Measurements from ENCODE around the gene OR10A3.

Gene OR10A3

GRCh38 chr11:7901319-7901854, 40.1 kb downstream of the OR10A3 start:
- no peak overlapping the region for H4K8ac ChIP-seq (ENCODE audit: low read depth, low read length)
- peaks cover 0 to 4% of the 10 kb centered on the region in 2 donors for H3K36me3 ChIP-seq (replicated peaks in 1 of 2; ENCODE audit: control insufficient read depth in 2 of 2, insufficient read depth in 2 of 2, low read length in 2 of 2)
- H2AFZ ChIP-seq (ENCODE audit: low read length), result no peak overlapping the region
- no peak overlapping the region for H3K4me2 ChIP-seq (ENCODE audit: insufficient read depth, low read length, poor library complexity, severe bottlenecking)
- no peak overlapping the region for H3K9ac ChIP-seq (ENCODE audit: low read depth, low read length, poor library complexity)
- DNase-seq (ENCODE audit: low spot score), result no peak
- H3K27ac ChIP-seq (replicated peaks; ENCODE audit: low read length), result no peak overlapping the region
- H3K18ac ChIP-seq (ENCODE audit: low read length), result no peak overlapping the region
- no peak overlapping the region for H2BK12ac ChIP-seq (ENCODE audit: low read length)
- no peak overlapping the region for H4K91ac ChIP-seq (ENCODE audit: low read depth, low read length, poor library complexity)
- H3K23ac ChIP-seq (ENCODE audit: low read depth, low read length, poor library complexity), result no peak overlapping the region
- no peak overlapping the region for H3K14ac ChIP-seq (ENCODE audit: low read length)
- no peaks in the 10 kb centered on the region for H3K27me3 ChIP-seq (ENCODE audit: control insufficient read depth in 3 of 3, insufficient read depth in 3 of 3, low read depth in 1 of 3, low read length in 3 of 3)
- no peak overlapping the region for H2BK15ac ChIP-seq (ENCODE audit: low read length)
- H2AK5ac ChIP-seq (ENCODE audit: low read depth, low read length), result no peak overlapping the region
- peaks cover 9 to 13% of the 10 kb centered on the region in 2 donors for H3K4me1 ChIP-seq (ENCODE audit: control insufficient read depth in 2 of 2, insufficient read depth in 1 of 2, low read depth in 1 of 2, low read length in 2 of 2)
- peaks cover 0 to 9% of the 10 kb centered on the region in 2 donors for H3K9me3 ChIP-seq (replicated peaks in 1 of 2; ENCODE audit: control insufficient read depth in 2 of 2, insufficient read depth in 1 of 2, low read depth in 1 of 2, low read length in 2 of 2)
- H3K4ac ChIP-seq (ENCODE audit: low read length), result no peak overlapping the region
- no peak overlapping the region for H2BK120ac ChIP-seq (ENCODE audit: low read depth, low read length)
- WGBS, 2 donors (ENCODE audit: extremely low coverage in 2 of 2, insufficient read length in 2 of 2, insufficient replicate concordance in 1 of 2), result no CpG with 5 or more reads among the region's 3 CpGs
- no peak overlapping the region for H2BK5ac ChIP-seq (ENCODE audit: low read length)
- H3K79me1 ChIP-seq (ENCODE audit: low read depth, low read length), result no peaks in the 10 kb centered on the region
- H3K4me3 ChIP-seq (ENCODE audit: low read length in 2 of 2), result no peak overlapping the region

GRCh38 chr11:7900686-7901085, 40.8 kb downstream of the OR10A3 start:
- H3K27me3 ChIP-seq (ENCODE audit: control insufficient read depth in 3 of 3, insufficient read depth in 3 of 3, low read depth in 1 of 3, low read length in 3 of 3), result no peaks in the 10 kb centered on the region
- H3K27ac ChIP-seq (replicated peaks; ENCODE audit: low read length), result no peak overlapping the region
- WGBS, 2 donors (ENCODE audit: extremely low coverage in 2 of 2, insufficient read length in 2 of 2, insufficient replicate concordance in 1 of 2), result no CpG with 5 or more reads among the region's 4 CpGs
- no peak overlapping the region for H3K23ac ChIP-seq (ENCODE audit: low read depth, low read length, poor library complexity)
- H2BK120ac ChIP-seq (ENCODE audit: low read depth, low read length), result no peak overlapping the region
- no peak overlapping the region for H4K8ac ChIP-seq (ENCODE audit: low read depth, low read length)
- no peak overlapping the region for H3K4me2 ChIP-seq (ENCODE audit: insufficient read depth, low read length, poor library complexity, severe bottlenecking)
- H4K91ac ChIP-seq (ENCODE audit: low read depth, low read length, poor library complexity), result no peak overlapping the region
- H3K18ac ChIP-seq (ENCODE audit: low read length), result no peak overlapping the region
- no peak overlapping the region for H3K9ac ChIP-seq (ENCODE audit: low read depth, low read length, poor library complexity)
- H2BK5ac ChIP-seq (ENCODE audit: low read length), result no peak overlapping the region
- peaks cover 0 to 4% of the 10 kb centered on the region in 2 donors for H3K36me3 ChIP-seq (replicated peaks in 1 of 2; ENCODE audit: control insufficient read depth in 2 of 2, insufficient read depth in 2 of 2, low read length in 2 of 2)
- H3K4ac ChIP-seq (ENCODE audit: low read length), result no peak overlapping the region
- DNase-seq (ENCODE audit: low spot score), result no peak
- H2AK5ac ChIP-seq (ENCODE audit: low read depth, low read length), result no peak overlapping the region
- no peak overlapping the region for H2AFZ ChIP-seq (ENCODE audit: low read length)
- peaks cover 0 to 9% of the 10 kb centered on the region in 2 donors for H3K9me3 ChIP-seq (replicated peaks in 1 of 2; ENCODE audit: control insufficient read depth in 2 of 2, insufficient read depth in 1 of 2, low read depth in 1 of 2, low read length in 2 of 2)
- H3K4me1 ChIP-seq (ENCODE audit: control insufficient read depth in 2 of 2, insufficient read depth in 1 of 2, low read depth in 1 of 2, low read length in 2 of 2), result peaks cover 4 to 7% of the 10 kb centered on the region in 2 donors
- H3K4me3 ChIP-seq (ENCODE audit: low read length in 2 of 2), result no peak overlapping the region
- no peak overlapping the region for H2BK15ac ChIP-seq (ENCODE audit: low read length)
- H2BK12ac ChIP-seq (ENCODE audit: low read length), result no peak overlapping the region
- H3K79me1 ChIP-seq (ENCODE audit: low read depth, low read length), result no peaks in the 10 kb centered on the region
- no peak overlapping the region for H3K14ac ChIP-seq (ENCODE audit: low read length)

GRCh38 chr11:7899418-7899817, 42.1 kb downstream of the OR10A3 start:
- Histone ChIP-seq H2BK5ac (ENCODE audit: low read length) (no peak overlapping the region), H4K8ac (ENCODE audit: low read depth, low read length) (no peak overlapping the region), H2AFZ (ENCODE audit: low read length) (no peak overlapping the region), H3K4me1 (ENCODE audit: control insufficient read depth in 2 of 2, insufficient read depth in 1 of 2, low read depth in 1 of 2, low read length in 2 of 2) (peaks cover 0 to under 1% of the 10 kb centered on the region in 2 donors), H2BK12ac (ENCODE audit: low read length) (no peak overlapping the region), H3K4me3 (ENCODE audit: low read length in 2 of 2) (no peak overlapping the region), H3K4me2 (ENCODE audit: insufficient read depth, low read length, poor library complexity, severe bottlenecking) (no peak overlapping the region), H3K36me3 (replicated peaks in 1 of 2; ENCODE audit: control insufficient read depth in 2 of 2, insufficient read depth in 2 of 2, low read length in 2 of 2) (peaks cover 0 to 4% of the 10 kb centered on the region in 2 donors), H2BK15ac (ENCODE audit: low read length) (no peak overlapping the region), H3K27me3 (ENCODE audit: control insufficient read depth in 3 of 3, insufficient read depth in 3 of 3, low read depth in 1 of 3, low read length in 3 of 3) (no peaks in the 10 kb centered on the region), H3K4ac (ENCODE audit: low read length) (no peak overlapping the region), H2AK5ac (ENCODE audit: low read depth, low read length) (no peak overlapping the region), H3K23ac (ENCODE audit: low read depth, low read length, poor library complexity) (no peak overlapping the region), H3K27ac (replicated peaks; ENCODE audit: low read length) (no peak overlapping the region), H3K79me1 (ENCODE audit: low read depth, low read length) (no peaks in the 10 kb centered on the region), H3K9me3 (replicated peaks in 1 of 2; ENCODE audit: control insufficient read depth in 2 of 2, insufficient read depth in 1 of 2, low read depth in 1 of 2, low read length in 2 of 2) (peaks cover 0 to 9% of the 10 kb centered on the region in 2 donors), H4K91ac (ENCODE audit: low read depth, low read length, poor library complexity) (no peak overlapping the region), H2BK120ac (ENCODE audit: low read depth, low read length) (no peak overlapping the region), H3K14ac (ENCODE audit: low read length) (no peak overlapping the region), H3K18ac (ENCODE audit: low read length) (no peak overlapping the region), H3K9ac (ENCODE audit: low read depth, low read length, poor library complexity) (no peak overlapping the region)
- WGBS, 2 donors (ENCODE audit: extremely low coverage in 2 of 2, insufficient read length in 2 of 2, insufficient replicate concordance in 1 of 2), result no CpG with 5 or more reads among the region's 4 CpGs
- no peak for DNase-seq (ENCODE audit: low spot score)

GRCh38 chr11:7898666-7899283, 42.7 kb downstream of the OR10A3 start:
- Histone ChIP-seq H4K91ac (ENCODE audit: low read depth, low read length, poor library complexity) (no peak overlapping the region), H2AFZ (ENCODE audit: low read length) (no peak overlapping the region), H2BK5ac (ENCODE audit: low read length) (no peak overlapping the region), H2BK12ac (ENCODE audit: low read length) (no peak overlapping the region), H3K23ac (ENCODE audit: low read depth, low read length, poor library complexity) (no peak overlapping the region), H3K27ac (replicated peaks; ENCODE audit: low read length) (no peak overlapping the region), H3K4me3 (ENCODE audit: low read length in 2 of 2) (no peak overlapping the region), H2BK120ac (ENCODE audit: low read depth, low read length) (no peak overlapping the region), H2BK15ac (ENCODE audit: low read length) (no peak overlapping the region), H3K4me2 (ENCODE audit: insufficient read depth, low read length, poor library complexity, severe bottlenecking) (no peak overlapping the region), H2AK5ac (ENCODE audit: low read depth, low read length) (no peak overlapping the region), H4K8ac (ENCODE audit: low read depth, low read length) (no peak overlapping the region), H3K36me3 (replicated peaks in 1 of 2; ENCODE audit: control insufficient read depth in 2 of 2, insufficient read depth in 2 of 2, low read length in 2 of 2) (peaks cover 0 to 4% of the 10 kb centered on the region in 2 donors), H3K9ac (ENCODE audit: low read depth, low read length, poor library complexity) (no peak overlapping the region), H3K27me3 (ENCODE audit: control insufficient read depth in 3 of 3, insufficient read depth in 3 of 3, low read depth in 1 of 3, low read length in 3 of 3) (no peaks in the 10 kb centered on the region), H3K4ac (ENCODE audit: low read length) (no peak overlapping the region), H3K14ac (ENCODE audit: low read length) (no peak overlapping the region), H3K18ac (ENCODE audit: low read length) (no peak overlapping the region), H3K79me1 (ENCODE audit: low read depth, low read length) (no peaks in the 10 kb centered on the region), H3K9me3 (replicated peaks in 1 of 2; ENCODE audit: control insufficient read depth in 2 of 2, insufficient read depth in 1 of 2, low read depth in 1 of 2, low read length in 2 of 2) (peaks cover 0 to 9% of the 10 kb centered on the region in 2 donors), H3K4me1 (ENCODE audit: control insufficient read depth in 2 of 2, insufficient read depth in 1 of 2, low read depth in 1 of 2, low read length in 2 of 2) (no peaks in the 10 kb centered on the region)
- WGBS, 2 donors (ENCODE audit: extremely low coverage in 2 of 2, insufficient read length in 2 of 2, insufficient replicate concordance in 1 of 2), result no CpG with 5 or more reads among the region's 5 CpGs
- no peak for DNase-seq (ENCODE audit: low spot score)

All from neuronal stem cell (in vitro differentiated cells).